Duodenal mucosa (tissue), 2 donors: ENCODE results near the gene MYBL2.

Experiments used
- H3K27ac ChIP-seq: one replicate; pipeline ENCODE4 v1.7.0; 2013; ENCODE audit warnings: low read depth, low read length
- H3K27me3 ChIP-seq, 2 donors: one replicate each; pipeline ENCODE4 v1.7.0; 2013; ENCODE audit warnings: low read length in 2 of 2, control low read depth in 1 of 2; ENCODE audit not compliant: insufficient read depth in 2 of 2, control insufficient read depth in 1 of 2
- H3K36me3 ChIP-seq, 2 donors: one replicate each; pipeline ENCODE4 v1.7.0; 2013; ENCODE audit warnings: low read length in 2 of 2, control low read depth in 1 of 2; ENCODE audit not compliant: insufficient read depth in 2 of 2, control insufficient read depth in 1 of 2
- H3K4me1 ChIP-seq, 2 donors: one replicate each; pipeline ENCODE4 v1.7.0; 2013; ENCODE audit warnings: low read length in 2 of 2, control low read depth in 1 of 2; ENCODE audit not compliant: insufficient read depth in 2 of 2, control insufficient read depth in 1 of 2
- H3K4me3 ChIP-seq, 2 donors: one replicate each; pipeline ENCODE4 v1.7.0; 2013; ENCODE audit warnings: low read length in 2 of 2, low read depth in 1 of 2
- H3K9ac ChIP-seq, 2 donors: one replicate each; pipeline ENCODE4 v1.7.0; 2013; ENCODE audit warnings: low read length in 2 of 2, low read depth in 1 of 2
- H3K9me3 ChIP-seq, 2 donors: one replicate each; pipeline ENCODE4 v1.7.0; 2013; ENCODE audit warnings: low read length in 2 of 2, control low read depth in 1 of 2; ENCODE audit not compliant: control insufficient read depth in 1 of 2

The MYBL2 gene

GRCh38 chr20:43721429-43722152 lies 54.7 kb downstream of the MYBL2 start:
- H3K27me3 ChIP-seq: no peaks in the 10 kb centered on the region
- H3K36me3 ChIP-seq: no peaks in the 10 kb centered on the region
- no peak overlapping the region for H3K9ac ChIP-seq
- H3K27ac ChIP-seq: no peak overlapping the region
- no peak overlapping the region for H3K4me3 ChIP-seq
- H3K4me1 ChIP-seq: no peaks in the 10 kb centered on the region
- H3K9me3 ChIP-seq: no peaks in the 10 kb centered on the region

- no peak overlapping the region for H3K4me3 ChIP-seq
- H3K4me1 ChIP-seq: no peaks in the 10 kb centered on the region
- no peaks in the 10 kb centered on the region for H3K36me3 ChIP-seq
- H3K27me3 ChIP-seq: no peaks in the 10 kb centered on the region
- no peak overlapping the region for H3K27ac ChIP-seq
- no peak overlapping the region for H3K9ac ChIP-seq
- H3K9me3 ChIP-seq: no peaks in the 10 kb centered on the region
These were observed 55.2 kb downstream of the MYBL2 start for GRCh38 chr20:43722153-43722505.

- Histone ChIP-seq H3K9ac (no peak overlapping the region), H3K4me3 (no peak overlapping the region), H3K27me3 (no peaks in the 10 kb centered on the region), H3K4me1 (no peaks in the 10 kb centered on the region), H3K36me3 (no peaks in the 10 kb centered on the region), H3K9me3 (no peaks in the 10 kb centered on the region), H3K27ac (no peak overlapping the region)
These were observed 56.3 kb downstream of the MYBL2 start for GRCh38 chr20:43723186-43723585.

- no peaks in the 10 kb centered on the region for H3K27me3 ChIP-seq
- no peak overlapping the region for H3K4me3 ChIP-seq
- H3K9me3 ChIP-seq: no peaks in the 10 kb centered on the region
- no peaks in the 10 kb centered on the region for H3K4me1 ChIP-seq
- no peak overlapping the region for H3K27ac ChIP-seq
- no peak overlapping the region for H3K9ac ChIP-seq
- no peaks in the 10 kb centered on the region for H3K36me3 ChIP-seq
These were observed 56.8 kb downstream of the MYBL2 start for GRCh38 chr20:43723735-43724134.

- H3K4me3 ChIP-seq: no peak overlapping the region
- H3K27ac ChIP-seq: no peak overlapping the region
- no peaks in the 10 kb centered on the region for H3K27me3 ChIP-seq
- no peaks in the 10 kb centered on the region for H3K36me3 ChIP-seq
- H3K9me3 ChIP-seq: no peaks in the 10 kb centered on the region
- no peak overlapping the region for H3K9ac ChIP-seq
- H3K4me1 ChIP-seq: no peaks in the 10 kb centered on the region
These were observed 57.5 kb downstream of the MYBL2 start for GRCh38 chr20:43724383-43724782.

GRCh38 chr20:43725666-43726065 lies 58.8 kb downstream of the MYBL2 start:
- Histone ChIP-seq H3K9me3 (no peaks in the 10 kb centered on the region), H3K4me1 (no peaks in the 10 kb centered on the region), H3K36me3 (no peaks in the 10 kb centered on the region), H3K27me3 (no peaks in the 10 kb centered on the region), H3K27ac (no peak overlapping the region), H3K9ac (no peak overlapping the region), H3K4me3 (no peak overlapping the region)

GRCh38 chr20:43726333-43726732 lies 59.4 kb downstream of the MYBL2 start:
- Histone ChIP-seq H3K4me3 (no peak overlapping the region), H3K9ac (no peak overlapping the region), H3K27ac (no peak overlapping the region), H3K9me3 (no peaks in the 10 kb centered on the region), H3K4me1 (no peaks in the 10 kb centered on the region), H3K36me3 (no peaks in the 10 kb centered on the region), H3K27me3 (no peaks in the 10 kb centered on the region)

GRCh38 chr20:43726811-43727338 lies 60.0 kb downstream of the MYBL2 start, which contains the start of gene GTSF1L:
GTSF1L (minus strand) TSS chr20:43727002; CDS start chr20:43726694, 308 bp downstream.
- H3K9ac ChIP-seq: no peak within 1 kb of the TSS
- H3K27ac ChIP-seq: no peak within 1 kb of the TSS
- H3K9me3 ChIP-seq: no peaks in the 10 kb centered on the region
- no peaks in the 10 kb centered on the region for H3K27me3 ChIP-seq
- H3K36me3 ChIP-seq: no peaks in the 10 kb centered on the region
- H3K4me1 ChIP-seq: no peaks in the 10 kb centered on the region
- no peak within 1 kb of the TSS for H3K4me3 ChIP-seq

GRCh38 chr20:43727980-43728590 lies 61.2 kb downstream of the MYBL2 start:
- Histone ChIP-seq H3K4me3 (no peak overlapping the region), H3K9me3 (no peaks in the 10 kb centered on the region), H3K27ac (no peak overlapping the region), H3K9ac (no peak overlapping the region), H3K27me3 (no peaks in the 10 kb centered on the region), H3K4me1 (no peaks in the 10 kb centered on the region), H3K36me3 (no peaks in the 10 kb centered on the region)

- no peaks in the 10 kb centered on the region for H3K27me3 ChIP-seq
- no peak overlapping the region for H3K9ac ChIP-seq
- H3K27ac ChIP-seq: no peak overlapping the region
- no peaks in the 10 kb centered on the region for H3K9me3 ChIP-seq
- no peaks in the 10 kb centered on the region for H3K36me3 ChIP-seq
- H3K4me1 ChIP-seq: no peaks in the 10 kb centered on the region
- H3K4me3 ChIP-seq: no peak overlapping the region
These were observed 61.9 kb downstream of the MYBL2 start for GRCh38 chr20:43728686-43729255.
